Glomerular endothelial cell (primary cell): ENCODE results near the gene BCL2L13. TPM values are rescaled to one million over a fixed set of nuclear protein-coding genes. Genes with fewer than 3 reads are reported as not detected.

Experiments used
- DNase-seq: peaks from one replicate; pipeline ENCODE4 v3.0.0-alpha.2; 2011; ENCODE audit warnings: low read depth, low spot score; ENCODE audit errors: extremely low read depth
- total RNA-seq: library from RNA; depleted of rRNA; stranded (reverse); fragments of >200 nt; gene quantifications from 2 replicates; pipeline ENCODE4 v1.2.3, GENCODE V29; 2015

The BCL2L13 gene
- total RNA-seq, 1 donor from 2014 or later = 49.2 TPM

DNA sequence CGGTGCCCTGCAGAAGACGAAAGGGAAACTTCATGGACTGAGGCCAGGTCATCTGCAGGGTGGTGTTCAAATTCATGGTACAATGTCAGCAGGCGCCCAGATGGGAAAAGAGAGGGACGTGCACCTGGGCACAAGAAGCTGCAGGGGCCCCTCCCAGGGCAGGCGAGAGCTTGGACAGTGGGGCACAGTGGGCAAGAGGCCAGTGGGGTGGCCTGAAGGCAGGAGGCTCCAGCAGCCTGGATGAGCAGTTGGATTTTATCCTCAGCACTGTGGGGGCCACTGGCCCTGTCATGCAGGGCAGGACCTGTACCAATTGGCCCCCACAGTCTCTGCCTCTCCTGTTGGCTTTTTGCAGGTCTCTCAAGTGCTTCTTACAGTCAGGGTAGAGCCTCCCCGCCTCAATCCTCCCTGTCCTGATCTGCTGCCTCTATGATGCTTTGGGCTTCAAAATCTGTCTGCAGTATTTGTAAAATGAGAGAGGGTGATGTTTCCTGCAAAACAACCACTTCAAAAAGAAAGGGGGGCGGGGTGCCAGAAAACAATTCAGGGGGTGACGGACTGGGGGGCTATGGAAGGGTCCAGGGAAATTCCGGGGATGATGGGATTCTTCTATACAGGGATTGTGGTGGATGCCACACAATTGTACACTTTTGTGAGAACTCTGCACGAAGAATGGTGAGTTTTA, 137.4 kb downstream of the BCL2L13 start:
- no peak for DNase-seq

DNA sequence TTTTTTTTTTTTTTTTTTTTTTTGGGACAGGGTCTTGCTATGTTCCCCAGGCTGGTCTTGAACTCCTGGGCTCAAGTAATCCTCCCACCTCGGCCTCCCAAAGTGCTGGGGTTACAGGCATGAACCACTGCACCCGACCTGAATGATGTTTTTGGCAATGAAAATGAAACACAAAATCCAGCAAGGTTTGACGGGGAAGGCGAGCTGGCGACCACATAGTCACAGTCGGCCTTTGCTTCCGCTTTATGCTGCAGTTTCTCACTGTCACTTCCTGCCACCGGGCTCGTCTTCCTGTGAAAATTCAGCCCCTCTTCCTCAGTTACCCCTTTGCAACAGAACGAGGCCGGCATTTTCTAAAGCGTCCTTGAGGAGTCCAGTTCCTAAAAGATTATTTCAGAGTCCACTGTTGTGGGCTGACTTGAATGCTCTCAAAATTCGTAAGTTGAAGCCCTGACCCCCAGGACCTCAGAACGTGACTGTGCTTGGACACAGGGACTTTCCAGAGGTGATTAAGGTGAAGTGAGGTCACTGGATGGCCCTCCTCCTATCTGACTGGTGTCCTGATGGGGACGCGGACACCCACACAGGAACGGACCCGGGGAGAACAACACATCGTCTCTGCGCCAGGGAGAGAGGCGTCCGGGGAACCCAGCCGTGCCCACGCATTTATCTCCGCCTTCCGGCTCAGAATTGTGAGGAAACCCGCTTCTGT, 138.6 kb downstream of the BCL2L13 start:
- DNase-seq = no peak

DNA sequence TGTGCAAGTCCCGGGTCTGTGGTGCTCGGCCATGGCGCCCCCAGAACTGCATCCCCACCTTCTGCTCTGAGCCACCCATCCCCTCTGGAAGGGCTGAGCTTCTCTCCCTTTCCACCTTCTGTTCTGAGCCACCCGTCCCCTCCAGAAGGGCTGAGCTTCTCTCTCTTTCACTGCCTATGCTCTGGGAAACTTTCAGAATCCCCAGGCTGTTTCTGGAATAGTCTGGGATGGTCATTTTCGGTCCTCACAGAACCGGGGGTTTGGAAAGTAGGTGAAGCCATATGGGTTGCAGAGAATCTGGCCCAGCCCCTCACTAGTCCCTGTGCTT, 139.1 kb downstream of the BCL2L13 start:
- DNase-seq = no peak

DNA sequence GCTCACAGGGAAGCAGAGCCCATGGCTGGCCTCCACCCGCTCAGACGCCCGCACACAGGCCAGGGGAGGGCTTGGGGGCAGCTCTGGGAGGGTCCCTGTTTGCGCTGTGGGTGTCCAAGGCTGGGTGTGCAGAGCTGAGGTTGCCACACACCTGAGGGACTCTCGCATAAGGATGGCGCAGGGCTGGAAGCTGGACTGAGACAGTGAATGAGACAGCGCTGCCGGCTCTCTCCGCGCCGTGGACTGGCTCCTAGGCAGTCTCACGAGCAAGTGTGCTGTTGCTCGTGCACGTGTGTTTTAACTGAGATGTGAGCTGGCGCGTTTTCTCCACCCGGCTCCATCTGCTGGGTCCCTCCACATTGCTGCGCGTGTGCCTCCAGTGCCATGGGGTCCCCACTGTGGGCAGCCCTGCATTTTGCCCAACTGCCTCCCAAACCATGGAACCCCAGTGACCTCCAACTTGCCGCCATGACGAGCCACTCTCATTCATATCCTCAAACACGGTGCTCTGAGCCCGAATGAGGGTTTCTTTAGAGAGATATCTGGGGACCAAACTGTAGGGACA, 139.9 kb downstream of the BCL2L13 start:
- no peak for DNase-seq

DNA sequence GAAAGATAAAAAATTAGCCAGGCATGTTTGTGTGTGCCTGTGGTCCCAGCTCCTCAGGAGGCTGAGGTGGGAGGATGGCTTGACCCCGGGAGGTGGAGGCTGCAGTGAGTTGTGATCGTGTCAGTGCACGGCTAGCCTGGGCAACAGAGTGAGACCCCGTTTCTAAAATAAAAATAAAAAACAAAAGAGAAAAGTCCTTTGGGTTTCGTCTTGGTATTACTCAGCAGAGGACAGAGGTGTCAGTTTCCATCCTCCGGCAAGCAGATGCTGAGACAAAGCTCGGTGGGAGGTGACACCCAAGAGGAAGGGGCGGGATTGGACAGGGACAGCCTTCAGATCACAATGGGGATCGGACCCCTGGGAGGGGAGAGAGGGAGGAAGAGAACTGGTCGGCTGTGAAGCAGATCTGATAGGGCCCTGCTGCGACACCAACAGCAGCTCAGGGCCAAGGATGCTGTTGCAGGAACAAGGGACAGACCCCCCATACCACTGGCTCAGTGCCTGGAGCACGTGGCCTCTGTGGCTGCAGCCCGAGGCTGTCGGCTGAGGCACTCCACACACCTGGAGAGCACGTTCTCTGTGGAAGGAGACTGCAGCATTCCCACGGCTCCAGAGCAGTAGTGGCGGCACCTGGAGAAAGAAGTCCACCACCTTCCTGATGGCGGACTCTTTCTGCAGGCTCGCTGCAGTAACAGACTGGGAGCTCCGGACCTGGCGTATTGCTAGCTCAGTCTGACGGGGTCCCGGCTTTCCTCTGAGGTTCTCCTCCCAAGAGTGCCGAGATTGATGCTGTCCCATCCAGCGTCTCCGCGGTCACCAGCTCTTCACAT, 140.9 kb downstream of the BCL2L13 start:
- no peak for DNase-seq

DNA sequence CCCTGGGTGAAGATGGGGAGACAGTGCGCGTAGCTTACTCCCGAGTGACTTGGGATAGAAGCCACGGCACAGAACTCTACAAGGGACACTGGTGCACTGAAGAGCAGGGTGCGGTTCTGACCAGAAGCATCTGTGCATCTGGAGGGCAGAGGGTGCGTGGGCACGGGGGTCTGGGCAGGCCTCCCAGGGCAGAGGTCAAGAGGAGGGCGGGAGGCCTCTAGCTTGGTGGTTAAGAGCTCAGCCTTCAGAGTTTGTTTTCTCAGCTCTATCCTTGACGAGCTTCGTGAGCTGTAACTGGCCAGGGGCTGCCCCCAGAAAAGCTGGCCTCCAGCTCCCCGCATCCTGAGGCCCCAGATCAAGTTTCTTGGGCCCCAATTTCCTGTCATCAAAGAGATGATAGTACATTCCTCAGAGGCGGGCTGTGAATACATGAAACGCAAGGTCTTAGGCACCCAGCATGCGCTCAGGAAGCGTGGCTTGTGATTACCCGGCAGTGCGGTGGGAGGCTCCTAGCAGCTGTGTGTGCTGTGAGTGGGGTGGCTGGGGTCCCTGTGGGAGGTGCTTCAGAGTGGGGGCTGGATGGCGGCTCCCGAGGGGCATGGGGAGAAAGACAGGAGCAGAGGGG, 141.7 kb downstream of the BCL2L13 start:
- DNase-seq = no peak

Other genes starting within 250 kb of the BCL2L13 start
- not detected in 2 replicates for gene SLC25A18, start 75.3 kb upstream of the BCL2L13 start, total RNA-seq
- 163 and 195 TPM in 2 replicates for gene ATP6V1E1, start 10.0 kb upstream of the BCL2L13 start, total RNA-seq
- 77.3 and 98.8 TPM in 2 replicates for gene BID, start 135.7 kb downstream of the BCL2L13 start, total RNA-seq